Endothelial cell of hepatic sinusoid (primary cell): ENCODE results near the gene MYZAP.

Experiments used
- in situ Hi-C: cut with HindIII; loops from 2 replicates; pipeline ENCODE4 v1.10.0; 2017; ENCODE audit warnings: low sequenced_read_pairs

Gene MYZAP

GRCh38 chr15:57591822-57592367 is at the start of gene MYZAP:
MYZAP (plus strand) TSS chr15:57591904; CDS start chr15:57592035, 131 bp downstream.
- in situ Hi-C loops, result no loop called here

GRCh38 chr15:57542505-57542817 is 49.2 kb upstream of the MYZAP start:
- in situ Hi-C loops, result loop anchor here (25.0 kb wide), 1 partner anchor 405 kb away; no protein-coding TSS in a partner anchor

GRCh38 chr15:57544848-57545480 is 46.7 kb upstream of the MYZAP start:
- in situ Hi-C loops, result loop anchor here (25.0 kb wide), 1 partner anchor 408 kb away; no protein-coding TSS in a partner anchor

- in situ Hi-C loops, result loop anchor here (25.0 kb wide), 1 partner anchor 409 kb away; no protein-coding TSS in a partner anchor
Measured at GRCh38 chr15:57545995-57546394, 45.7 kb upstream of the MYZAP start.

- in situ Hi-C loops, result loop anchor here (25.0 kb wide), 1 partner anchor 410 kb away; no protein-coding TSS in a partner anchor
Measured at GRCh38 chr15:57547243-57547755, 44.4 kb upstream of the MYZAP start.

GRCh38 chr15:57548351-57548750 is 43.4 kb upstream of the MYZAP start:
- in situ Hi-C loops, result loop anchor here (25.0 kb wide), 1 partner anchor 411 kb away; no protein-coding TSS in a partner anchor

- in situ Hi-C loops, result loop anchor here (25.0 kb wide), 1 partner anchor 412 kb away; no protein-coding TSS in a partner anchor
Measured at GRCh38 chr15:57548835-57549234, 42.9 kb upstream of the MYZAP start.

GRCh38 chr15:57549935-57550334 is 41.8 kb upstream of the MYZAP start:
- in situ Hi-C loops, result loop anchor here (25.0 kb wide), 1 partner anchor 413 kb away; no protein-coding TSS in a partner anchor

GRCh38 chr15:57550640-57551039 is 41.1 kb upstream of the MYZAP start:
- in situ Hi-C loops, result no loop called here

- in situ Hi-C loops, result no loop called here
Measured at GRCh38 chr15:57551715-57552677, 39.7 kb upstream of the MYZAP start.

GRCh38 chr15:57552678-57553334 is 38.9 kb upstream of the MYZAP start:
- in situ Hi-C loops, result no loop called here

- in situ Hi-C loops, result no loop called here
Measured at GRCh38 chr15:57553526-57553925, 38.2 kb upstream of the MYZAP start.

GRCh38 chr15:57554063-57554811 is 37.5 kb upstream of the MYZAP start:
- in situ Hi-C loops, result no loop called here

GRCh38 chr15:57554812-57555179 is 36.9 kb upstream of the MYZAP start:
- in situ Hi-C loops, result no loop called here

GRCh38 chr15:57555270-57555669 is 36.4 kb upstream of the MYZAP start:
- in situ Hi-C loops, result no loop called here

- in situ Hi-C loops, result no loop called here
Measured at GRCh38 chr15:57556040-57556439, 35.7 kb upstream of the MYZAP start.

GRCh38 chr15:57557267-57557666 is 34.4 kb upstream of the MYZAP start:
- in situ Hi-C loops, result no loop called here

GRCh38 chr15:57557810-57558209 is 33.9 kb upstream of the MYZAP start:
- in situ Hi-C loops, result no loop called here

GRCh38 chr15:57559875-57560274 is 31.8 kb upstream of the MYZAP start:
- in situ Hi-C loops, result no loop called here
